WTC11 (cell line): ENCODE measurements around the gene TNFRSF1B. TPM values are rescaled to one million over a fixed set of nuclear protein-coding genes. Genes with fewer than 3 reads are reported as not detected.

Source experiments
- ATAC-seq: fragments of 200-7000 bp; cut with Tn5 transposase; 2 replicates; pipeline ENCODE4 v1.10.0; 2021; ENCODE audit warnings: mild to moderate bottlenecking, moderate library complexity
- CTCF ChIA-PET: fragments of 300-600 bp; sonication (Branson Sonifier 250); formaldehyde crosslinking; loops from one replicate; lab custom pipeline; 2021; ENCODE audit warnings: antibody characterized with exemption; lab: Charles Lee
- POLR2A ChIA-PET: fragments of 350-600 bp; sonication (Branson Sonifier 250); formaldehyde crosslinking; loops from one replicate; lab custom pipeline; 2021; ENCODE audit warnings: antibody characterized with exemption; lab: Charles Lee
- DNase-seq: peaks from one replicate; pipeline ENCODE4 v3.0.0; 2021; ENCODE audit warnings: low spot score
- H3K27ac Mint-ChIP-seq: 2 replicates; pipeline ENCODE4 v1.8.0; 2021; ENCODE audit warnings: mixed read lengths
- H3K27me3 Mint-ChIP-seq: 2 replicates; pipeline ENCODE4 v1.8.0; 2021; ENCODE audit warnings: low read depth, mild to moderate bottlenecking, moderate library complexity, mixed read lengths
- H3K36me3 Mint-ChIP-seq: 2 replicates; pipeline ENCODE4 v1.8.0; 2021; ENCODE audit warnings: mixed read lengths
- H3K4me1 Mint-ChIP-seq: 2 replicates; pipeline ENCODE4 v1.8.0; 2022; ENCODE audit warnings: mixed read lengths
- H3K4me3 Mint-ChIP-seq: 2 replicates; pipeline ENCODE4 v1.8.0; 2021; ENCODE audit warnings: mild to moderate bottlenecking, moderate library complexity, mixed read lengths
- H3K9me3 Mint-ChIP-seq: 2 replicates; pipeline ENCODE4 v1.8.0; 2021; ENCODE audit warnings: mixed read lengths
- ATF1 ChIP-seq: sonication (generic); formaldehyde crosslinking; IDR thresholded peaks from 2 replicates; pipeline ENCODE4 v1.8.1; 2023; ENCODE audit warnings: mild to moderate bottlenecking, moderate library complexity, missing genetic modification reagents
- ATF6 ChIP-seq: sonication (generic); formaldehyde crosslinking; IDR thresholded peaks from 2 replicates; pipeline ENCODE4 v1.8.1; 2023; ENCODE audit warnings: mild to moderate bottlenecking, missing genetic modification reagents
- CREB1 ChIP-seq: sonication (generic); formaldehyde crosslinking; IDR thresholded peaks from 2 replicates; pipeline ENCODE4 v1.8.0; 2023; ENCODE audit warnings: mild to moderate bottlenecking, missing genetic modification reagents
- E2F5 ChIP-seq: sonication (generic); formaldehyde crosslinking; IDR thresholded peaks from 2 replicates; pipeline ENCODE4 v1.8.1; 2022; ENCODE audit warnings: mild to moderate bottlenecking, moderate library complexity, missing genetic modification reagents
- FOXJ3 ChIP-seq: sonication (generic); formaldehyde crosslinking; IDR thresholded peaks from 2 replicates; pipeline ENCODE4 v1.9.0; 2021; ENCODE audit warnings: missing genetic modification reagents, mild to moderate bottlenecking, borderline replicate concordance
- GTF2I ChIP-seq: fragments of 250-450 bp; sonication (Bioruptor Pico); conservative IDR thresholded peaks from 2 replicates; pipeline ENCODE4 v1.4.0; 2021; ENCODE audit warnings: mild to moderate bottlenecking
- IRF2 ChIP-seq: sonication (generic); formaldehyde crosslinking; IDR thresholded peaks from 2 replicates; pipeline ENCODE4 v1.8.0; 2022; ENCODE audit warnings: low read depth, missing genetic modification reagents, borderline replicate concordance
- JUN ChIP-seq: sonication (generic); formaldehyde crosslinking; IDR thresholded peaks from 2 replicates; pipeline ENCODE4 v1.8.0; 2023; ENCODE audit warnings: mild to moderate bottlenecking, missing genetic modification reagents
- KAT7 ChIP-seq: sonication (generic); formaldehyde crosslinking; IDR thresholded peaks from 2 replicates; pipeline ENCODE4 v1.8.1; 2023; ENCODE audit warnings: missing genetic modification reagents, mild to moderate bottlenecking, borderline replicate concordance
- MXD4 ChIP-seq: fragments of 250-450 bp; sonication (Bioruptor Pico); IDR thresholded peaks from 2 replicates; pipeline ENCODE4 v1.8.0; 2021; ENCODE audit warnings: mild to moderate bottlenecking, moderate library complexity, borderline replicate concordance
- MYBL2 ChIP-seq: sonication (generic); formaldehyde crosslinking; IDR thresholded peaks from 2 replicates; pipeline ENCODE4 v1.8.1; 2023; ENCODE audit warnings: mild to moderate bottlenecking, moderate library complexity, missing genetic modification reagents
- NR2C2 ChIP-seq: sonication (generic); formaldehyde crosslinking; IDR thresholded peaks from 2 replicates; pipeline ENCODE4 v1.8.0; 2022; ENCODE audit warnings: mild to moderate bottlenecking, missing genetic modification reagents
- SOX15 ChIP-seq: fragments of 250-450 bp; sonication (Bioruptor Pico); IDR thresholded peaks from 2 replicates; pipeline ENCODE4 v1.9.0; 2021; ENCODE audit warnings: mild to moderate bottlenecking
- ZNF138 ChIP-seq: sonication (generic); formaldehyde crosslinking; conservative IDR thresholded peaks from 2 replicates; pipeline ENCODE4 v1.8.1; 2022; ENCODE audit warnings: mild to moderate bottlenecking, moderate library complexity, missing genetic modification reagents
- ZNF396 ChIP-seq: fragments of 250-450 bp; sonication (Bioruptor Pico); IDR thresholded peaks from 2 replicates; pipeline ENCODE4 v1.8.0; 2021; ENCODE audit warnings: mild to moderate bottlenecking, moderate library complexity, borderline replicate concordance
- total RNA-seq: library from RNA; stranded (reverse); gene quantifications from 3 replicates; pipeline ENCODE4 v1.2.3, GENCODE V29; 2021
- TF ChIP-seq, protein P1 (sequence below): sonication (generic); formaldehyde crosslinking; IDR thresholded peaks from 2 replicates; pipeline ENCODE4 v1.8.0; 2022; ENCODE audit warnings: mild to moderate bottlenecking, missing genetic modification reagents
- TF ChIP-seq, protein P2 (sequence below): sonication (generic); formaldehyde crosslinking; IDR thresholded peaks from 2 replicates; pipeline ENCODE4 v1.8.0; 2022; ENCODE audit warnings: mild to moderate bottlenecking, missing genetic modification reagents
- TF ChIP-seq, protein P3 (sequence below): sonication (generic); formaldehyde crosslinking; conservative IDR thresholded peaks from 2 replicates; pipeline ENCODE4 v1.8.1; 2023; ENCODE audit warnings: mild to moderate bottlenecking, low read depth, missing genetic modification reagents, moderate library complexity

TNFRSF1B gene
- total RNA-seq, 1 experiment from 2014 or later: 2.7 TPM

DNA sequence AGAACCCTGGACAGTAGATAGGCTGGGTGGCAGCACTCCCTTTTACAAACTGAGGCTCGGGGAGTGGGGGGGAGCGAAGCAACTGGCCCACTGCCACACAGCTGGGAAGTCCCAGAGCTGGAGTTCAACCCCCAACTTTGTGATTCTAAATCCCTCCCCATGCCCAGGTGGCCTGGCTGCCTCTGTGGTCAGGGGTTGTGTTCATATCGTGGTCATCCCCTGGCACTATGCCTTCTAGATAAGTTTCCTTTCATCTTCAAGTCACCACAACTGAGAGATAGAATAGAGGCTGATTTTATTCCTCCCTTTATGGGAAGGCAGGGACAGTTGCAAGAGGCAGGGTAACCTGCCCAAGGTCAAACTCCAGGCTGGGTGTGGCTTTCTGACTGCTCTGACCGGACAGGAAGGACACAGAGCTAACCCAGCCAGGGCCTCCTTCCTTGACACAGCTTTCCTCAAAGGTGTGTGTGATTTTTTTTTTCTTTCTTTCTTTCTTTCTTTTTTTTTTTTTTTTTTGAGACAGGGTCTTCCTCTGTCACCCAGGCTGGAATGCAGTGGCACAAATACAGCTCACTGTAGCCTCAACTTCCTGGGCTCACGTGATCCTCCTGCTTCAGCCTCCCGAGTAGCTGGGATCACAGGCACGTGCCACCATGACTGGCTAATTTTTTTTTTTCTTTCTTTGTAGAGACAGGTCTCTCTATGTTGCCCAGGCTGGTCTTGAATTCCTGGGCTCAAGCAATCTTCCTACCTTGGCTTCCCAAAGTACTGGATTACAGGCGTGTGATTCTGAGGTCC lies 18.4 kb upstream of the TNFRSF1B start:
- peaks cover 8% of the 10 kb centered on the region for H3K4me1 Mint-ChIP-seq

GRCh38 chr1:12148958-12149790 lies 17.6 kb upstream of the TNFRSF1B start:
- H3K27ac Mint-ChIP-seq: no peak overlapping the region
- POLR2A ChIA-PET: interaction anchor here (0.6 kb wide), 1 partner anchor 100 kb away, joined by 7 read pairs; no protein-coding TSS in a partner anchor
- H3K36me3 Mint-ChIP-seq: no peaks in the 10 kb centered on the region
- DNase-seq: no peak
- CTCF ChIA-PET: interaction anchor here (0.7 to 3.3 kb wide), 4 partner anchors 25 to 126 kb away, joined by 3 to 15 read pairs (median 11); no protein-coding TSS in a partner anchor
- TF ChIP-seq IRF2 (CRISPR knock-in tag) (no peak), ZNF138 (CRISPR knock-in tag) (no peak), GTF2I (CRISPR knock-in tag) (0 out of 2 replicates have a peak, but pooled peaks have one; percentile 45), MYBL2 (CRISPR knock-in tag) (no peak), KAT7 (CRISPR knock-in tag) (no peak)
- TF ChIP-seq, protein P1, sequence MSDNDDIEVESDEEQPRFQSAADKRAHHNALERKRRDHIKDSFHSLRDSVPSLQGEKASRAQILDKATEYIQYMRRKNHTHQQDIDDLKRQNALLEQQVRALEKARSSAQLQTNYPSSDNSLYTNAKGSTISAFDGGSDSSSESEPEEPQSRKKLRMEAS (CRISPR knock-in tag): no peak
- TF ChIP-seq, protein P2, sequence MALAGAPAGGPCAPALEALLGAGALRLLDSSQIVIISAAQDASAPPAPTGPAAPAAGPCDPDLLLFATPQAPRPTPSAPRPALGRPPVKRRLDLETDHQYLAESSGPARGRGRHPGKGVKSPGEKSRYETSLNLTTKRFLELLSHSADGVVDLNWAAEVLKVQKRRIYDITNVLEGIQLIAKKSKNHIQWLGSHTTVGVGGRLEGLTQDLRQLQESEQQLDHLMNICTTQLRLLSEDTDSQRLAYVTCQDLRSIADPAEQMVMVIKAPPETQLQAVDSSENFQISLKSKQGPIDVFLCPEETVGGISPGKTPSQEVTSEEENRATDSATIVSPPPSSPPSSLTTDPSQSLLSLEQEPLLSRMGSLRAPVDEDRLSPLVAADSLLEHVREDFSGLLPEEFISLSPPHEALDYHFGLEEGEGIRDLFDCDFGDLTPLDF (CRISPR knock-in tag): no peak
- peaks cover 16% of the 10 kb centered on the region for H3K27me3 Mint-ChIP-seq
- ATAC-seq: no peak
- H3K4me1 Mint-ChIP-seq: peaks cover 8% of the 10 kb centered on the region
- no peak overlapping the region for H3K4me3 Mint-ChIP-seq
- H3K9me3 Mint-ChIP-seq: peaks cover 3% of the 10 kb centered on the region; the same call in 1 of the 2 replicates

More for the DNA sequence above, 18.4 kb upstream of the TNFRSF1B start:
- ATAC-seq (no peak), DNase-seq (no peak)
- CTCF ChIA-PET: interaction anchor here (0.6 to 3.3 kb wide), 5 partner anchors 48 to 129 kb away, joined by 3 to 13 read pairs (median 4); partner anchors contain the start of gene MIIP
- peaks cover 3% of the 10 kb centered on the region; the same call in 1 of the 2 replicates for H3K9me3 Mint-ChIP-seq
- no peak for TF ChIP-seq ATF6 (CRISPR knock-in tag)
- TF ChIP-seq IRF2 (CRISPR knock-in tag): no peak
- TF ChIP-seq, protein P3, sequence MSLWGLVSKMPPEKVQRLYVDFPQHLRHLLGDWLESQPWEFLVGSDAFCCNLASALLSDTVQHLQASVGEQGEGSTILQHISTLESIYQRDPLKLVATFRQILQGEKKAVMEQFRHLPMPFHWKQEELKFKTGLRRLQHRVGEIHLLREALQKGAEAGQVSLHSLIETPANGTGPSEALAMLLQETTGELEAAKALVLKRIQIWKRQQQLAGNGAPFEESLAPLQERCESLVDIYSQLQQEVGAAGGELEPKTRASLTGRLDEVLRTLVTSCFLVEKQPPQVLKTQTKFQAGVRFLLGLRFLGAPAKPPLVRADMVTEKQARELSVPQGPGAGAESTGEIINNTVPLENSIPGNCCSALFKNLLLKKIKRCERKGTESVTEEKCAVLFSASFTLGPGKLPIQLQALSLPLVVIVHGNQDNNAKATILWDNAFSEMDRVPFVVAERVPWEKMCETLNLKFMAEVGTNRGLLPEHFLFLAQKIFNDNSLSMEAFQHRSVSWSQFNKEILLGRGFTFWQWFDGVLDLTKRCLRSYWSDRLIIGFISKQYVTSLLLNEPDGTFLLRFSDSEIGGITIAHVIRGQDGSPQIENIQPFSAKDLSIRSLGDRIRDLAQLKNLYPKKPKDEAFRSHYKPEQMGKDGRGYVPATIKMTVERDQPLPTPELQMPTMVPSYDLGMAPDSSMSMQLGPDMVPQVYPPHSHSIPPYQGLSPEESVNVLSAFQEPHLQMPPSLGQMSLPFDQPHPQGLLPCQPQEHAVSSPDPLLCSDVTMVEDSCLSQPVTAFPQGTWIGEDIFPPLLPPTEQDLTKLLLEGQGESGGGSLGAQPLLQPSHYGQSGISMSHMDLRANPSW: no peak
- TF ChIP-seq MXD4 (CRISPR knock-in tag): no peak
- TF ChIP-seq NR2C2 (CRISPR knock-in tag): no peak
- TF ChIP-seq CREB1 (CRISPR knock-in tag): no peak
- TF ChIP-seq ZNF396 (CRISPR knock-in tag): no peak
- TF ChIP-seq SOX15 (CRISPR knock-in tag): no peak
- no peak for TF ChIP-seq FOXJ3 (CRISPR knock-in tag)
- TF ChIP-seq JUN (CRISPR knock-in tag): no peak
- TF ChIP-seq ATF1 (CRISPR knock-in tag): no peak
- TF ChIP-seq E2F5 (CRISPR knock-in tag): no peak
- peaks cover 16% of the 10 kb centered on the region for H3K27me3 Mint-ChIP-seq
- POLR2A ChIA-PET: interaction anchor here (0.6 kb wide), 1 partner anchor 101 kb away, joined by 7 read pairs; no protein-coding TSS in a partner anchor
- peaks cover 6% of the 10 kb centered on the region; the same call in 1 of the 2 replicates for H3K36me3 Mint-ChIP-seq
- H3K27ac Mint-ChIP-seq: no peak overlapping the region
- H3K4me3 Mint-ChIP-seq: no peak overlapping the region
